Sigmoid colon (tissue), 7 donors: ENCODE results near the gene LDB2. TPM values are rescaled to one million over a fixed set of nuclear protein-coding genes. Genes with fewer than 3 reads are reported as not detected.

Experiments
- DNase-seq: peaks from one replicate; pipeline ENCODE4 v3.0.0-alpha.2; 2019
- H3K27ac ChIP-seq, 4 donors: fragments of 200-600 bp; sonication (generic); one replicate each; pipeline ENCODE4 v1.5.1; 2016 to 2019; ENCODE audit warnings: mild to moderate bottlenecking in 1 of 4
- H3K27me3 ChIP-seq, 3 donors: fragments of 200-600 bp; sonication (generic); one replicate each; pipeline ENCODE4 v1.5.1; 2019; ENCODE audit warnings: mild to moderate bottlenecking in 1 of 3
- H3K36me3 ChIP-seq, 4 donors: fragments of 200-600 bp; sonication (generic); one replicate each; pipeline ENCODE4 v1.5.1; 2016 to 2019
- H3K4me1 ChIP-seq, 4 donors: fragments of 200-600 bp; sonication (generic); one replicate each; pipeline ENCODE4 v1.5.1; 2017 to 2019
- H3K4me3 ChIP-seq, 4 donors: fragments of 200-600 bp; sonication (generic); one replicate each; pipeline ENCODE4 v1.5.1; 2017 to 2019; ENCODE audit warnings: mild to moderate bottlenecking in 2 of 4, moderate library complexity in 1 of 4
- H3K9me3 ChIP-seq, 4 donors: fragments of 200-600 bp in 3 of 4; sonication (generic) in 3 of 4; one replicate each; pipeline versions ENCODE4 v1.5.1 to v1.6.1; 2013 to 2019
- EP300 ChIP-seq, 4 donors: sonication (generic); formaldehyde crosslinking; IDR thresholded peaks; one replicate each; pipeline ENCODE4 v1.6.1; 2017; ENCODE audit warnings: antibody characterized with exemption in 4 of 4
- POLR2A ChIP-seq, 2 donors: fragments of 450-650 bp; IDR thresholded peaks; one replicate each; pipeline ENCODE4 v1.6.1; 2016; ENCODE audit warnings: antibody characterized with exemption in 2 of 2, mild to moderate bottlenecking in 2 of 2, moderate library complexity in 2 of 2
- POLR2AphosphoS5 ChIP-seq, 4 donors: sonication (generic); formaldehyde crosslinking; IDR thresholded peaks; one replicate each; pipeline ENCODE4 v1.6.1; 2017; ENCODE audit warnings: antibody characterized with exemption in 4 of 4
- WGBS, 2 donors: extraction: QIAGEN DNeasy Blood & Tissue Kit; methylation state at CpG; one replicate each; pipeline ENCODE4 v1.1.7; 2013; 5-methylcytosine and 5-hydroxymethylcytosine counted together
- intact Hi-C: fragments of 100-400 bp; cut with DNase I; formaldehyde crosslinking; loops from one replicate; pipeline ENCODE4 v1.15.1; 2023
- polyA plus RNA-seq, 3 donors: library from polyadenylated mRNA; stranded (reverse); fragments of 200-250 nt; gene quantifications; one replicate each; pipeline ENCODE4 v1.2.3, GENCODE V29; 2013
- total RNA-seq, 4 donors: library from RNA; depleted of rRNA; stranded (reverse); fragments of >200 nt; gene quantifications; one replicate each; pipeline ENCODE4 v1.1.0, GENCODE V29; 2016
- TF ChIP-seq, protein P1 (sequence below), 4 experiments: fragments of 450-650 bp in 3 of 4; fragments of 200-600 bp in 1 of 4; IDR thresholded peaks; one replicate each; pipeline ENCODE4 v1.5.1; 2016 to 2019; ENCODE audit warnings: antibody characterized with exemption in 4 of 4, mild to moderate bottlenecking in 3 of 4, moderate library complexity in 2 of 4
- donor health status: healthy with polysubstance abuse.
- donor health status: Bipolar disorder and iron deficiency.
- donor health status: healthy.

Gene LDB2
- total and polyA plus RNA-seq, 7 donors, result 2.1 to 28.5 (median 18.3) TPM

- DNase-seq, result no peak
- Histone ChIP-seq H3K27me3 (no peaks in the 10 kb centered on the region), H3K4me3 (no peak overlapping the region), H3K4me1 (no peaks in the 10 kb centered on the region), H3K9me3 (peaks cover 0 to 2% (median 0%) of the 10 kb centered on the region in 4 donors), H3K36me3 (no peaks in the 10 kb centered on the region), H3K27ac (no peak overlapping the region)
- intact Hi-C loops, result no loop called here
- WGBS, 2 donors, result 66 to 72% methylated on average over 5 of the region's 5 CpGs
- TF ChIP-seq, protein P1, sequence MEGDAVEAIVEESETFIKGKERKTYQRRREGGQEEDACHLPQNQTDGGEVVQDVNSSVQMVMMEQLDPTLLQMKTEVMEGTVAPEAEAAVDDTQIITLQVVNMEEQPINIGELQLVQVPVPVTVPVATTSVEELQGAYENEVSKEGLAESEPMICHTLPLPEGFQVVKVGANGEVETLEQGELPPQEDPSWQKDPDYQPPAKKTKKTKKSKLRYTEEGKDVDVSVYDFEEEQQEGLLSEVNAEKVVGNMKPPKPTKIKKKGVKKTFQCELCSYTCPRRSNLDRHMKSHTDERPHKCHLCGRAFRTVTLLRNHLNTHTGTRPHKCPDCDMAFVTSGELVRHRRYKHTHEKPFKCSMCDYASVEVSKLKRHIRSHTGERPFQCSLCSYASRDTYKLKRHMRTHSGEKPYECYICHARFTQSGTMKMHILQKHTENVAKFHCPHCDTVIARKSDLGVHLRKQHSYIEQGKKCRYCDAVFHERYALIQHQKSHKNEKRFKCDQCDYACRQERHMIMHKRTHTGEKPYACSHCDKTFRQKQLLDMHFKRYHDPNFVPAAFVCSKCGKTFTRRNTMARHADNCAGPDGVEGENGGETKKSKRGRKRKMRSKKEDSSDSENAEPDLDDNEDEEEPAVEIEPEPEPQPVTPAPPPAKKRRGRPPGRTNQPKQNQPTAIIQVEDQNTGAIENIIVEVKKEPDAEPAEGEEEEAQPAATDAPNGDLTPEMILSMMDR (IDR thresholded peaks at IDR 0.05), result no peak
- TF ChIP-seq POLR2AphosphoS5 (IDR thresholded peaks at IDR 0.05) (no peak), POLR2A (IDR thresholded peaks at IDR 0.05) (no peak), EP300 (IDR thresholded peaks at IDR 0.05) (no peak)
Measured at GRCh38 chr4:16608123-16608522, 290.3 kb downstream of the LDB2 start.

GRCh38 chr4:16607241-16608066, 291.0 kb downstream of the LDB2 start:
- intact Hi-C loops, result no loop called here
- no peak overlapping the region for H3K4me3 ChIP-seq
- TF ChIP-seq EP300 (IDR thresholded peaks at IDR 0.05) (no peak), POLR2A (IDR thresholded peaks at IDR 0.05) (no peak), POLR2AphosphoS5 (IDR thresholded peaks at IDR 0.05) (no peak)
- TF ChIP-seq, protein P1 (IDR thresholded peaks at IDR 0.05), result no peak
- H3K27me3 ChIP-seq, result no peaks in the 10 kb centered on the region
- H3K9me3 ChIP-seq, result peaks cover 0 to 2% (median 0%) of the 10 kb centered on the region in 4 donors
- DNase-seq, result no peak
- WGBS, 2 donors, result 73 to 76% methylated on average over 7 of the region's 7 CpGs
- no peaks in the 10 kb centered on the region for H3K36me3 ChIP-seq
- H3K27ac ChIP-seq, result no peak overlapping the region
- no peaks in the 10 kb centered on the region for H3K4me1 ChIP-seq

GRCh38 chr4:16606691-16607090, 291.8 kb downstream of the LDB2 start:
- Histone ChIP-seq H3K4me3 (no peak overlapping the region), H3K9me3 (peaks cover 0 to 2% (median 0%) of the 10 kb centered on the region in 4 donors), H3K4me1 (no peaks in the 10 kb centered on the region), H3K27me3 (no peaks in the 10 kb centered on the region), H3K36me3 (no peaks in the 10 kb centered on the region), H3K27ac (no peak overlapping the region)
- intact Hi-C loops, result no loop called here
- 68 to 78% methylated on average over 2 of the region's 2 CpGs for whole genome bisulfite sequencing, 2 donors
- TF ChIP-seq EP300 (IDR thresholded peaks at IDR 0.05), result no peak
- DNase-seq, result no peak

GRCh38 chr4:16603178-16603577, 295.3 kb downstream of the LDB2 start:
- H3K27ac ChIP-seq, result no peak overlapping the region
- H3K4me3 ChIP-seq, result no peak overlapping the region
- no peak for TF ChIP-seq POLR2AphosphoS5 (IDR thresholded peaks at IDR 0.05)
- no peak for TF ChIP-seq POLR2A (IDR thresholded peaks at IDR 0.05)
- TF ChIP-seq EP300 (IDR thresholded peaks at IDR 0.05), result no peak
- TF ChIP-seq, protein P1 (IDR thresholded peaks at IDR 0.05), result no peak
- WGBS, 2 donors, result 68% methylated on average over 4 of the region's 4 CpGs
- intact Hi-C loops, result no loop called here
- H3K9me3 ChIP-seq, result peaks cover 0 to 2% (median 0%) of the 10 kb centered on the region in 4 donors
- no peaks in the 10 kb centered on the region for H3K4me1 ChIP-seq
- no peak for DNase-seq
- H3K36me3 ChIP-seq, result no peaks in the 10 kb centered on the region
- no peaks in the 10 kb centered on the region for H3K27me3 ChIP-seq

DNA sequence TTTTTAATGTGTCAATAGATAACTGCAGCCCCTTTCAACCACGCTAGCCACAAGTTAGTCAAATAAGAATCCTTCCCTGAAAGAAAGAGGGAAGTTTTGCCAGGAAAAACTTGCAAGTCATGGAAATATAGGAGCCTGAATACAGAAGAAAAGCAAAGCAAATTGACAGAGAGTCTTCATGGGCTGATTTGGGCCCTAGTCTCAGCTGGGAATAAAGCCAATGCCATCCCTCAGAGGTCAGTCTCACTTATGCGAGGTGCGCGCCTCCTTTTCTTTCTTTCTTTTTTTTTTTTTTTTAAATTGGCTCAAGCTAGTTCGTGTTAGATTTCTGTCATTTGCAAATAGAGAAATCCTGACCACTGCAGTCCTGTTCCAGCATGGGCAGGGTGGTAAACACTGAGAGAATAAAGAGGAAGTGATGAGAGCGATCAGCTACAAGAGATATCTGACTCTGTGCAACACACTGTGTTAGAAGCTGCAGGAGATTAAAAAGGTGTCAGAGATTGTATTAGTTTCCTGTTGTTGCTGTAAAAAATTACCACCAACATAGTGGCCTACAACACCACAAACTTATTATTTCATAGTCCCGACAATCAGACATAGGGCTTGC, 299.7 kb downstream of the LDB2 start:
- no peak for TF ChIP-seq EP300 (IDR thresholded peaks at IDR 0.05)
- no peak for TF ChIP-seq POLR2AphosphoS5 (IDR thresholded peaks at IDR 0.05)
- TF ChIP-seq, protein P1 (IDR thresholded peaks at IDR 0.05), result no peak
- TF ChIP-seq POLR2A (IDR thresholded peaks at IDR 0.05), result no peak
- 59 to 72% methylated on average over 7 of the region's 7 CpGs for WGBS, 2 donors
- H3K27ac ChIP-seq, result peak overlapping the region in 1 of 4 donors; percentile 15

More for the DNA sequence above, 299.7 kb downstream of the LDB2 start:
- H3K36me3 ChIP-seq, result no peaks in the 10 kb centered on the region
- intact Hi-C loops, result no loop called here
- DNase-seq, result no peak
- no peaks in the 10 kb centered on the region for H3K9me3 ChIP-seq
- H3K4me3 ChIP-seq, result no peak overlapping the region
- H3K27me3 ChIP-seq, result no peaks in the 10 kb centered on the region
- H3K4me1 ChIP-seq, result no peaks in the 10 kb centered on the region
